Measurements from ENCODE around the gene ZDHHC20. TPM values are rescaled to one million over a fixed set of nuclear protein-coding genes. Genes with fewer than 3 reads are reported as not detected.

Gene ZDHHC20
- 22.1 TPM for total RNA-seq

- peak; percentile 79 to 89 (median 81) for DNase-seq (ENCODE audit: low read depth in 2 of 3, low spot score in 2 of 3)
Observed at GRCh38 chr13:21458813-21459701, at the start of gene ZDHHC20. ZDHHC20 (minus strand) TSS chr13:21459303; CDS start chr13:21459171, 132 bp downstream.

DNA sequence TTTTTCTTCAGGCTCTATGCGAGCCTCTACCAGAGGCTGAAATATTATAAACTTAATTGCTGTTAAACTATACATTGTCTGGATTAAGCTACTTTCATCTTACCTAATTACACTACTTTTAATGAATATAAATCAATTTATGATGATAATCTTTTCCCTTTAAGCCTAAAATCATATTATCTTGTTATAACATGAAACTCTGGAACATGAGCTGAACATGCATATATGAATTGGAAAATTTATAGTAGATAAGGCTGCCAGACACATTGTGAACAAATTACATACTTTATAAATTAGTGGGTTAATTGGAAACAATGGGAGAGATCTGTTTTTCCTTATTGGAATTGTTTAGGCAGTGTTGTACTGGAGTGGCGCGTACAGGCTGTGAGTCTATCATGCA lies 45.3 kb upstream of the ZDHHC20 start:
- no peak for DNase-seq (ENCODE audit: low read depth in 2 of 3, low spot score in 2 of 3)

DNA sequence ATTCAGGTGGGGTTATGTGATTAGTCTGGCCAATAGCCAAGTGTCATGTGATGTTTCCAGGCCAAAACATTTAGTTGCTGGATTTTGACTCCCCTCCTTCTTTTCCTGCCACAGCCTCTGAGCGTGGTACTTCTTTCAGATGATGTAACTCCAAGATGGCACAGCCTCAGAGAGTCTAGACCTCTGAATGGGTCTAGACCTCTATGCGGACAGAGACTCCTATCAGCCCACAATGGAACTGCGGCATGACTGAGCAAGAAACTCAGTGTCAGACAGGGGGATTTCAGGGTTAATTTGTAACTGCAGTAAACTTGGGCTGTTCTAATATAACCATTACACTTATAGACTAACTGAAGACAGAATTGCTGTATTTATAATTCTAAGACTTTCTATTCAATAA lies 42.6 kb upstream of the ZDHHC20 start:
- DNase-seq (ENCODE audit: low read depth in 2 of 3, low spot score in 2 of 3) = no peak

DNA sequence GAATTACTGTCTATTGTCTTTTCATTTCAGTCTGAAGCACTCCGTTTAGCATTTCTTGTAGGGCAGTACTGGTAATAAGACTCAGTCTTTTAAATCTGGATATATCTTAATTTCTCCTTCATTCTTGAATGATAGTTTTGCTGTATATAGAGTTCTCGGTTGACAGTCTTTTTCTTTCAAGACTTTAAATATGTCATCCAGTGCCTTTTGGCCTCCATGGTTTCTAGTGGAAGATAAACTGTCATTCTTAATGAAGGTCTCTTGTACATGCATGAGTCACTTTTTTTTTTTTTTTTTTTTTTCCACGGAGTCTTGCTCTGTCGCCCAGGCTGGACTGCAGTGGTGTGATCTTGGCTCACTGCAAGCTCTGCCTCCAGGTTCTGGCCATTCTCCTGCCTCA lies 27.2 kb upstream of the ZDHHC20 start:
- DNase-seq (ENCODE audit: low read depth in 2 of 3, low spot score in 2 of 3) = peak in 1 of 3 donors; percentile 39

DNA sequence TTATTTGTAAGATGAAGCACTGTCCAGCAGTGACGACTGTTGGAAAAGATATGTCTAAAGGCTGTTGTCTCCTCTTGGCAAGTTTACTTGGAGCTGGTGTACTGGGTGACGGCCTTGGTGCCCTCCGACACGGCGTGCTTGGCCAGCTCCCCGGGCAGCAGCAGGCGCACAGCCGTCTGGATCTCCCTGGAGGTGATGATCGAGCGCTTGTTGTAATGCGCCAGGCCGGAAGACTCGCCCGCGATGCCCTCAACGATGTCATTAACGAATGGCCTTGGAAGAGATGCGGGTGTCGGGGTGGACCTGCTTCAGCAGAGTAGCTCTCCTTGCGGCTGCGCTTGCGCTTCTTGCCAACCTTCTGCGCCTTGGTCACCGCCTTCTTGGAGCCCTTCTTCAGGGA lies 24.6 kb upstream of the ZDHHC20 start:
- DNase-seq (ENCODE audit: low read depth in 2 of 3, low spot score in 2 of 3) = no peak

DNA sequence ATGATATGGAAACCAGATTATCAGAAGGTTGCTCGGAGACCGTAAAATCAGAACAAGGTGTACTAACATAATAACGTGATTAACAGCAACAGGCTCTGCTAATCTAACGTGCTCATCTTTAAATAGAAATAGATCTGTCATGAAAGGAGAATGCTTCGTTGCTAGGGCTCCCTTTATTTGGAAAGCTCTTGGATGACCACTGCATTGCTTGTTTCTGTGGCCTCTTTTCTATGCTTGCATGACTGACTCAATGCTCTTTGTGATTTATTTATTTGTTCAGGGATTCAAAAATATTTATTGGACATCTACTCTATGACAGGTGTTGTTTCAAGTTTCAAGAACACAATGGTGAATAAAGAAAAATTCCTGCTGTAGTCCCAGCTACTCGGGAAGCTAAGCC lies 22.3 kb upstream of the ZDHHC20 start:
- DNase-seq (ENCODE audit: low read depth in 2 of 3, low spot score in 2 of 3) = no peak

- peak; percentile 37 to 90 (median 67) for DNase-seq (ENCODE audit: low read depth in 2 of 3, low spot score in 2 of 3)
Observed at GRCh38 chr13:21478881-21479808, 20.0 kb upstream of the ZDHHC20 start.

DNA sequence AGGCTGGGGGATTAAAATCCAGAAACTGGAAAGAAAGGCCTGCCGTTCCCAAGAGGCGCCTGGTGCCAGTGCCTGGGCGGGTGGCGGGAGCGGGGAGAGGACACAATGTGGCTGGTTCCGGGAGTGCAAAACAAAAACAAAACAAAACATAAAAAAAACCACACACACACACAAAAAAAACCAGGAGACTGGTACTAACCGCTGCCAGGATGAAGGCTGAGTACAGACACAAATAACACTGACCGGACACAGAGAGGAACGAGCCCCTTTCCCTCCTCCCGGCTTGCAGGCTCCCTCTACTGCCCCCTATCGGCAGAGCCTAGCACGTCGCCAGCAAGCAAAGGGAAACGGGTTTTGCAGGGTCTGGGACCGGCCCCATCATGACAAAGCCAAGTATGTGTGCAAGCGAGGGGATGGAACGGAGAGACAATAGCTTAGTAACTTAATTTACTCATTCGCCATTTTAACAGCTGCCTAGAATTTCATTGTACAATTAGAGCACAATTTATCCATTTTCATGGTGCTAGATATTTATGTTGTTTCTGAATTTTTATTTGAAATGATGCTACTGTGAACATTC lies 17.9 kb upstream of the ZDHHC20 start:
- DNase-seq (ENCODE audit: low read depth in 2 of 3, low spot score in 2 of 3) = peak; percentile 62 to 93 (median 88)

GRCh38 chr13:21475115-21475514 lies 16.0 kb upstream of the ZDHHC20 start:
- DNase-seq (ENCODE audit: low read depth in 2 of 3, low spot score in 2 of 3) = no peak

- DNase-seq (ENCODE audit: low read depth in 2 of 3, low spot score in 2 of 3) = no peak
Observed at GRCh38 chr13:21470785-21471184, 11.7 kb upstream of the ZDHHC20 start.

DNA sequence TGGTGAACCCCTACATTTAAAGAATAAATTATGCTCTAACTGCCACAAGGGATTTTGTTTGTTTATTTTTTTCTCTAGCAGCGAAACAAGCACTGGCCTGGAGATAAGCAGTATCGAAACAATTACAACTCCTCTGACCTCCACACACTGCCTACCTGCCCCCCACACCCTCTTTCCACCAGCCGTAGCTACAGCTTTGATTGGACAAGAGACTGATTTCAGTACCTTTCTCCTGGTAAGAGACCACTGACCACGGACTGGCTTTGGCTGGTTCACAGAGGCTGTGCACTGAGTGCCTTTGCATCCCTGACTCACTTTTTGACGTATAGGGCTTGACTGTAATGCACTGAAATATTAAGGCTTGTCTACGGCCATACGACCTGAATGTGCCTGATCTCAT lies 7.4 kb upstream of the ZDHHC20 start:
- DNase-seq (ENCODE audit: low read depth in 2 of 3, low spot score in 2 of 3) = no peak

- no peak for DNase-seq (ENCODE audit: low read depth in 2 of 3, low spot score in 2 of 3)
Observed at GRCh38 chr13:21465710-21466160, 6.6 kb upstream of the ZDHHC20 start.

- DNase-seq (ENCODE audit: low read depth in 2 of 3, low spot score in 2 of 3) = no peak
Observed at GRCh38 chr13:21463424-21463823, 4.3 kb upstream of the ZDHHC20 start.

GRCh38 chr13:21461131-21461530 lies 2.0 kb upstream of the ZDHHC20 start:
- peak in 1 of 3 donors; percentile 54 for DNase-seq (ENCODE audit: low read depth in 2 of 3, low spot score in 2 of 3)

- peak in 2 of 3 donors; percentile 26 to 49 for DNase-seq (ENCODE audit: low read depth in 2 of 3, low spot score in 2 of 3)
Observed at GRCh38 chr13:21458451-21458812, 671 bp downstream of the ZDHHC20 start.

GRCh38 chr13:21453387-21454081 lies 5.6 kb downstream of the ZDHHC20 start:
- DNase-seq (ENCODE audit: low read depth in 2 of 3, low spot score in 2 of 3) = no peak

- DNase-seq (ENCODE audit: low read depth in 2 of 3, low spot score in 2 of 3) = no peak
Observed at GRCh38 chr13:21450936-21451335, 8.2 kb downstream of the ZDHHC20 start.

- DNase-seq (ENCODE audit: low read depth in 2 of 3, low spot score in 2 of 3) = no peak
Observed at GRCh38 chr13:21446656-21447055, 12.4 kb downstream of the ZDHHC20 start.

GRCh38 chr13:21445759-21446158 lies 13.3 kb downstream of the ZDHHC20 start:
- no peak for DNase-seq (ENCODE audit: low read depth in 2 of 3, low spot score in 2 of 3)

DNA sequence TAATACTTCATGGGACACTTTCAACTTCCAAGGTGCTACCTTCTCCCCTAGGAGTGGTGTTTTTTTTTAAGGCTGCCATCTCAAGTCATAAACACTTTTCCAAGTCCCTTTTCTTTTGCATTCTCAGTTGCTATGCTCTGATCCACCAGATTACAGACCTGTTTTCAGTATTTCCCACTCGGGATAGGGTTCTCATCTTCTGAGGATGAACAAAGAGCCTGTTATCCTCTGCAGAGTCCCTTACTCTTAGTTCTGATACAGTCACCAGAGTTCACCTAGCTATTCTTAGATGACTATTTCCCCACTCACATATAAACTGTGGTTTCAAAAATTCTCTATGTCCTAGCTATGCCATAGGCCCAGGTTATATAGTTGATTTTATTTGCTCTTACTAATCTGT lies 15.9 kb downstream of the ZDHHC20 start:
- no peak for DNase-seq (ENCODE audit: low read depth in 2 of 3, low spot score in 2 of 3)
